Calu3 (cell line): Measurements from ENCODE around the gene LHFPL3. TPM values are rescaled to one million over a fixed set of nuclear protein-coding genes. Genes with fewer than 3 reads are reported as not detected.

ENCODE experiments used
- BruUV-seq: library from RNA; stranded (reverse); fragments of 400-500 nt; replicated peaks from 2 replicates; lab custom pipeline; 2021; lab: Mats Ljungman, UMichigan
- CTCF ChIA-PET: fragments of 300-600 bp; sonication (Branson Sonifier 250); formaldehyde crosslinking; loops from one replicate; lab custom pipeline; 2022; ENCODE audit warnings: antibody characterized with exemption; lab: Charles Lee
- DNase-seq: peaks from one replicate; pipeline ENCODE4 v3.0.0; 2022
- H3K27ac Mint-ChIP-seq: one replicate; pipeline ENCODE4 v1.8.0; 2022; ENCODE audit warnings: mixed read lengths; ENCODE audit not compliant: unreplicated experiment
- H3K27me3 Mint-ChIP-seq: one replicate; pipeline ENCODE4 v1.8.0; 2022; ENCODE audit warnings: mixed read lengths; ENCODE audit not compliant: unreplicated experiment
- H3K36me3 Mint-ChIP-seq: one replicate; pipeline ENCODE4 v1.8.0; 2022; ENCODE audit warnings: mild to moderate bottlenecking, moderate library complexity, mixed read lengths; ENCODE audit not compliant: insufficient read depth, unreplicated experiment
- H3K4me1 Mint-ChIP-seq: one replicate; pipeline ENCODE4 v1.8.0; 2022; ENCODE audit warnings: mild to moderate bottlenecking, low read depth, mixed read lengths; ENCODE audit not compliant: unreplicated experiment
- H3K4me3 Mint-ChIP-seq: one replicate; pipeline ENCODE4 v1.8.0; 2022; ENCODE audit warnings: mild to moderate bottlenecking, low read depth, moderate library complexity, mixed read lengths; ENCODE audit not compliant: unreplicated experiment
- H3K9me3 Mint-ChIP-seq: one replicate; pipeline ENCODE4 v1.8.0; 2022; ENCODE audit warnings: low read depth, mixed read lengths; ENCODE audit not compliant: unreplicated experiment
- intact Hi-C: fragments of 100-400 bp; cut with micrococcal nuclease; formaldehyde crosslinking; loops from one replicate; pipeline ENCODE4 v1.10.0; 2022; ENCODE audit not compliant: unreplicated experiment
- total RNA-seq: library from RNA; stranded (reverse); gene quantifications from 2 replicates; pipeline ENCODE4 v1.2.3, GENCODE V29; 2022
- TF ChIP-seq, protein P1 (sequence below): fragments of 200-600 bp; IDR thresholded peaks from one replicate; pipeline ENCODE4 v1.8.0; 2022; ENCODE audit warnings: antibody characterized with exemption; ENCODE audit not compliant: unreplicated experiment

The LHFPL3 gene
- total RNA-seq, 1 experiment from 2014 or later, result not detected

DNA sequence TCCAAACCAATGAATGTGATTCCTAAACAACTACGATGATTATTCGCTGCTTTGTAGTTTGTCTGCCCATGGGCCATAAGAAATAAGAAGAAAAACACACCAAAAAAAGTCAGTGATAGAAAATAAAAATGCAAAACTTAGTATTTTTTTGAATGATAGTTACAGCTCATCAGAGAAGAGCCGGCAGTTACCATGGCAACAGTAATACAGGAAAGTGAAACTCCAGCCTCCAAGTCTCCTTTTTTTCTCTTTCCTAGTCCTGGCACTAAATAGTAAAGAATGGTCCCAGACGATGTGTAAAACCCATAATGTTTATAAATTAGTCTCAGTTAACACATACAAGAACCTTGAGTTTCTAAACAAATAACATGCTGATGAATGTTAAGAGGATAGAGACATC, 21.6 kb upstream of the LHFPL3 start:
- intact Hi-C loops, result no loop called here
- H3K36me3 Mint-ChIP-seq, result no peaks in the 10 kb centered on the region
- TF ChIP-seq, protein P1, sequence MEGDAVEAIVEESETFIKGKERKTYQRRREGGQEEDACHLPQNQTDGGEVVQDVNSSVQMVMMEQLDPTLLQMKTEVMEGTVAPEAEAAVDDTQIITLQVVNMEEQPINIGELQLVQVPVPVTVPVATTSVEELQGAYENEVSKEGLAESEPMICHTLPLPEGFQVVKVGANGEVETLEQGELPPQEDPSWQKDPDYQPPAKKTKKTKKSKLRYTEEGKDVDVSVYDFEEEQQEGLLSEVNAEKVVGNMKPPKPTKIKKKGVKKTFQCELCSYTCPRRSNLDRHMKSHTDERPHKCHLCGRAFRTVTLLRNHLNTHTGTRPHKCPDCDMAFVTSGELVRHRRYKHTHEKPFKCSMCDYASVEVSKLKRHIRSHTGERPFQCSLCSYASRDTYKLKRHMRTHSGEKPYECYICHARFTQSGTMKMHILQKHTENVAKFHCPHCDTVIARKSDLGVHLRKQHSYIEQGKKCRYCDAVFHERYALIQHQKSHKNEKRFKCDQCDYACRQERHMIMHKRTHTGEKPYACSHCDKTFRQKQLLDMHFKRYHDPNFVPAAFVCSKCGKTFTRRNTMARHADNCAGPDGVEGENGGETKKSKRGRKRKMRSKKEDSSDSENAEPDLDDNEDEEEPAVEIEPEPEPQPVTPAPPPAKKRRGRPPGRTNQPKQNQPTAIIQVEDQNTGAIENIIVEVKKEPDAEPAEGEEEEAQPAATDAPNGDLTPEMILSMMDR, result no peak
- no peak for DNase-seq
- H3K9me3 Mint-ChIP-seq, result no peaks in the 10 kb centered on the region
- no peaks in the 10 kb centered on the region for H3K27me3 Mint-ChIP-seq
- CTCF ChIA-PET, result no interaction called here
- no peak overlapping the region for H3K4me3 Mint-ChIP-seq
- BruUV-seq, result no TSS peak
- H3K4me1 Mint-ChIP-seq, result no peaks in the 10 kb centered on the region
- no peak overlapping the region for H3K27ac Mint-ChIP-seq

DNA sequence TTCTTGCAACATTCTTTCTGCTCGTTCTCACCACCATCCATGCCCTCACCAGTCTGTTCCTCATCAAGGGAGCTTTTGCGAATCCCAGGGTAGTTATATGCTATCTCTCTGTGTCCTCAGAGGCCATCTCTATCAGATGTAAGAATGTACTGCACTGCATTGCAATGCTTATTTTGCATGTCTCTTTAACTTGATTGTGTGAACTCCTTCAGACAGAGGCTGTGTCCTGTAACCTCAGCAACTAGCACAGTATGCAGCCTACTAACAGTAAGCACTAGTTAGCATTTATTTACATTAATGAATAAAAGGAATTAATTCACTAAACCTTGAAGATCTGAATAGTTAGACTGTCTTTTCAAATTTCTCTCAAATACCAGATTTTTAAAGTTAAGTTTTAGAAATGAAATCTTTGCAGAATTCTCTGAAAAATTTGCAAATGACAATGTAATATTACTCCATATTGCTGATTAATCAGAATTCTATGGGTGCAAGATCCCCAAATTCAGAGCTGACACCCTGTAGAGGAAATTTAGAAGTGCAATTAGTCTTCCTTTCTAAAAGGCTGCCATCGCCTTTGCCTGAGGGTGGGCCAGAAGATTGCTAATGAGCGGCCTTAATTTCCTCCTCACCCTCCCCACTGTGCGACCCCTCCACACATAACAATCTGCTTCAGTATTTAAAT, 10.3 kb upstream of the LHFPL3 start:
- Mint-ChIP-seq H3K4me3 (no peak overlapping the region), H3K36me3 (no peaks in the 10 kb centered on the region)
- BruUV-seq, result no TSS peak

DNA sequence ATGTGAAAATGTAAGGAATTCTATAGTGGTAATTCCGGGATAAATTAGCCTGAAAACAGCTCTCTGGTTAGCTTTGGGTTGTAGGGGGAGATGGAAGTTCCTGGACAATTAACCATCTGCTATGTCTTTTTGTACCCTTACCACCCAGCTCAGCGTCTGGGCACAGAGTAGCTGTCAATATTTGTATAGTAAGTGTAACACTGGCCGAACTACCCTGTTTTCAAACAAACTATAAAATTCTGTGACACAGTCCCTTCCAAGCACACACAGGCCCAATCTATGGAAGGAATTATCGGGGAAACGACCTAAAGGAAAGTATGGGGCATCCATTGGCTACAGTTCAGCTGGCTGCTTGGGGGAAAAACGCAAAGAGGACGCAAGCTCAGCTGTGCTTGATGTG, 869 bp upstream of the LHFPL3 start:
- H3K27me3 Mint-ChIP-seq, result peaks cover 51% of the 10 kb centered on the region
- intact Hi-C loops, result no loop called here
- no peaks in the 10 kb centered on the region for H3K36me3 Mint-ChIP-seq
- H3K9me3 Mint-ChIP-seq, result no peaks in the 10 kb centered on the region
- H3K4me1 Mint-ChIP-seq, result no peaks in the 10 kb centered on the region
- no peak overlapping the region for H3K27ac Mint-ChIP-seq
- H3K4me3 Mint-ChIP-seq, result no peak overlapping the region
- CTCF ChIA-PET, result no interaction called here
- TF ChIP-seq, protein P1, result no peak
- BruUV-seq, result no TSS peak
- DNase-seq, result no peak

More for the DNA sequence above, 10.3 kb upstream of the LHFPL3 start:
- H3K27ac Mint-ChIP-seq, result no peak overlapping the region
- H3K4me1 Mint-ChIP-seq, result no peaks in the 10 kb centered on the region
- intact Hi-C loops, result no loop called here
- peaks cover 6% of the 10 kb centered on the region for H3K9me3 Mint-ChIP-seq
- H3K27me3 Mint-ChIP-seq, result no peaks in the 10 kb centered on the region
- DNase-seq, result no peak
- TF ChIP-seq, protein P1, result no peak
- CTCF ChIA-PET, result no interaction called here

DNA sequence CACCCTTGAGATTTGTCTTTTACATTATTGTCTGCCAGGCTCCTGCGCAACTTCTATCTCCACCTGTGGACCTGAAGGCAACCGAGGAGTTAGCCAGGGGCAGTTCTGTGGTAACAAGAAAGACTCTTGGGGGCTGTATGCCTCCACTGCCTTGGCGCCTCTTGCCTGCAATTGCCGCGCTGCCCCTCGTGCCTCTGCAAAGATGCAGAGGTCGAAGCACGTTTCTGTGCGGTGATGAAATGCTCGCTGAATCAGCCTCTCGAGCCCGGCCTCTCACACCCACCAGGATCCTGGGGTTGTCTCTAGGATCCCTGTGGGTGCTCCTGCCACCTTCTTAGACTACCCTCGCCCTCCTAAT, 486 bp upstream of the LHFPL3 start:
- Mint-ChIP-seq H3K36me3 (no peaks in the 10 kb centered on the region), H3K4me1 (no peaks in the 10 kb centered on the region), H3K27me3 (peaks cover 51% of the 10 kb centered on the region), H3K9me3 (no peaks in the 10 kb centered on the region), H3K27ac (no peak overlapping the region), H3K4me3 (no peak overlapping the region)
- TF ChIP-seq, protein P1, result no peak
- DNase-seq, result no peak
- CTCF ChIA-PET, result no interaction called here
- BruUV-seq, result no TSS peak
- intact Hi-C loops, result no loop called here
